HCT116 (cell line): ENCODE data around the gene MMP15.

Source experiments
- CBX3 ChIP-seq: IDR thresholded peaks from 2 replicates; pipeline ENCODE4 v1.6.1; 2012; ENCODE audit warnings: low read depth
- CEBPB ChIP-seq: IDR thresholded peaks from 2 replicates; pipeline ENCODE4 v1.6.1; 2012; ENCODE audit warnings: low read depth
- CTCF ChIP-seq, 3 experiments: fragments of 200-600 bp in 1 of 3; sonication (generic) in 1 of 3; IDR thresholded peaks in 2 of 3; conservative IDR thresholded peaks in 1 of 3; 2 replicates each; pipeline ENCODE4 v1.5.1; 2012 to 2017; ENCODE audit warnings: low read depth in 2 of 3, low read length in 2 of 3, antibody characterized with exemption in 1 of 3, borderline replicate concordance in 1 of 3, control low read depth in 1 of 3, mild to moderate bottlenecking in 1 of 3, mixed read lengths in 1 of 3, mixed run types in 1 of 3, moderate library complexity in 1 of 3; ENCODE audit not compliant: insufficient read depth in 1 of 3
- ELF1 ChIP-seq: IDR thresholded peaks from 2 replicates; pipeline ENCODE4 v1.6.1; 2012; ENCODE audit warnings: low read depth, borderline replicate concordance
- EZH2 ChIP-seq: fragments of 200-600 bp; sonication (generic); IDR thresholded peaks from 2 replicates; pipeline ENCODE4 v1.6.1; 2017; ENCODE audit warnings: antibody characterized with exemption, mixed run types
- EZH2phosphoT487 ChIP-seq: fragments of 200-600 bp; IDR thresholded peaks from 2 replicates; pipeline ENCODE4 v1.6.1; 2018; ENCODE audit warnings: antibody characterized with exemption, borderline replicate concordance
- MAX ChIP-seq: IDR thresholded peaks from 2 replicates; pipeline ENCODE4 v1.6.1; 2012
- POLR2A ChIP-seq: IDR thresholded peaks from 2 replicates; pipeline ENCODE4 v1.7.0; 2011; ENCODE audit warnings: borderline replicate concordance; ENCODE audit not compliant: insufficient read depth, insufficient read length; ENCODE audit errors: extremely low read depth
- POLR2AphosphoS5 ChIP-seq: IDR thresholded peaks from 2 replicates; pipeline ENCODE4 v1.6.1; 2011; ENCODE audit warnings: mild to moderate bottlenecking, low read depth, low read length, moderate library complexity
- RAD21 ChIP-seq: IDR thresholded peaks from 2 replicates; pipeline ENCODE4 v1.6.1; 2012; ENCODE audit warnings: low read depth, mild to moderate bottlenecking
- REST ChIP-seq: IDR thresholded peaks from 2 replicates; pipeline ENCODE4 v1.6.1; 2012; ENCODE audit warnings: low read depth
- SP1 ChIP-seq: IDR thresholded peaks from 2 replicates; pipeline ENCODE4 v1.6.1; 2012; ENCODE audit warnings: low read depth
- TCF7L2 ChIP-seq: IDR thresholded peaks from 2 replicates; pipeline ENCODE4 v1.7.0; 2011; ENCODE audit warnings: borderline replicate concordance, inconsistent platforms; ENCODE audit not compliant: insufficient read depth, insufficient read length; ENCODE audit errors: extremely low read depth
- YY1 ChIP-seq: IDR thresholded peaks from 2 replicates; pipeline ENCODE4 v1.6.1; 2011; ENCODE audit warnings: low read length, low read depth, moderate library complexity, mild to moderate bottlenecking; ENCODE audit not compliant: insufficient replicate concordance; ENCODE audit errors: extremely low read depth

GRCh38 chr16:58074657-58075056 is 49.1 kb downstream of the MMP15 start:
- no peak for TF ChIP-seq EZH2
- no peak for TF ChIP-seq POLR2AphosphoS5
- no peak for TF ChIP-seq CTCF (IDR thresholded peaks at IDR 0.05 in 2 of 3, conservative IDR thresholded peaks at IDR 0.05 in 1 of 3; ENCODE audit: borderline replicate concordance in 1 of 3, insufficient read depth in 1 of 3, low read depth in 2 of 3, low read length in 2 of 3)
- no peak for TF ChIP-seq POLR2A
- no peak for TF ChIP-seq MAX
- TF ChIP-seq CEBPB: no peak
- no peak for TF ChIP-seq RAD21
- no peak for TF ChIP-seq YY1
- no peak for TF ChIP-seq CBX3
- TF ChIP-seq TCF7L2: no peak
- no peak for TF ChIP-seq EZH2phosphoT487
- no peak for TF ChIP-seq ELF1
- no peak for TF ChIP-seq REST
- no peak for TF ChIP-seq SP1
